ENCODE results near the gene CD46.

The CD46 gene

GRCh38 chr1:207742850-207743555 lies 8.9 kb upstream of the CD46 start:
- Histone ChIP-seq H2BK120ac (ENCODE audit: insufficient read depth, low read length, poor library complexity) (no peak overlapping the region), H3K4me1 (ENCODE audit: control insufficient read depth in 1 of 2, insufficient read depth in 2 of 2, low read length in 2 of 2) (no peaks in the 10 kb centered on the region), H3K27ac (ENCODE audit: low read depth, low read length) (no peak overlapping the region), H3K9ac (ENCODE audit: low read length) (no peak overlapping the region), H4K8ac (ENCODE audit: low read depth, low read length) (no peak overlapping the region), H3K4me2 (ENCODE audit: low read length) (no peak overlapping the region), H2BK5ac (ENCODE audit: low read depth, low read length, poor library complexity) (no peak overlapping the region), H3K23ac (ENCODE audit: low read length) (no peak overlapping the region), H3K4me3 (ENCODE audit: low read depth, low read length) (no peak overlapping the region), H3K27me3 (ENCODE audit: insufficient read depth, low read length) (no peaks in the 10 kb centered on the region), H3K18ac (ENCODE audit: low read length) (no peak overlapping the region), H3K4ac (ENCODE audit: low read depth, low read length) (no peak overlapping the region), H3K9me3 (ENCODE audit: insufficient read depth, low read depth, low read length) (no peaks in the 10 kb centered on the region), H2AK5ac (ENCODE audit: low read length) (no peak overlapping the region), H3K36me3 (ENCODE audit: control insufficient read depth in 1 of 2, insufficient read depth in 2 of 2, low read length in 2 of 2) (no peaks in the 10 kb centered on the region), H4K12ac (ENCODE audit: low read depth, low read length) (no peak overlapping the region), H2AFZ (ENCODE audit: insufficient read depth, low read length, poor library complexity) (no peak overlapping the region), H4K91ac (ENCODE audit: low read depth, low read length) (no peak overlapping the region), H3K14ac (ENCODE audit: low read length) (no peak overlapping the region), H3K79me1 (ENCODE audit: low read length) (no peaks in the 10 kb centered on the region), H2BK12ac (ENCODE audit: low read length) (no peak overlapping the region), H3K79me2 (ENCODE audit: control insufficient read depth, insufficient read depth, low read length, poor library complexity) (no peaks in the 10 kb centered on the region)
- no CpG with 5 or more reads among the region's 3 CpGs for WGBS (ENCODE audit: extremely low coverage, insufficient coverage, insufficient read length)
- DNase-seq = no peak

GRCh38 chr1:207744000-207744534 lies 7.8 kb upstream of the CD46 start:
- Histone ChIP-seq H3K36me3 (ENCODE audit: control insufficient read depth in 1 of 2, insufficient read depth in 2 of 2, low read length in 2 of 2) (no peaks in the 10 kb centered on the region), H3K4me3 (ENCODE audit: low read depth, low read length) (no peak overlapping the region), H4K12ac (ENCODE audit: low read depth, low read length) (no peak overlapping the region), H3K18ac (ENCODE audit: low read length) (no peak overlapping the region), H3K27ac (ENCODE audit: low read depth, low read length) (no peak overlapping the region), H2AK5ac (ENCODE audit: low read length) (no peak overlapping the region), H3K4me2 (ENCODE audit: low read length) (no peak overlapping the region), H4K91ac (ENCODE audit: low read depth, low read length) (no peak overlapping the region), H2AFZ (ENCODE audit: insufficient read depth, low read length, poor library complexity) (no peak overlapping the region), H3K14ac (ENCODE audit: low read length) (no peak overlapping the region), H3K79me2 (ENCODE audit: control insufficient read depth, insufficient read depth, low read length, poor library complexity) (no peaks in the 10 kb centered on the region), H3K4ac (ENCODE audit: low read depth, low read length) (no peak overlapping the region), H4K8ac (ENCODE audit: low read depth, low read length) (no peak overlapping the region), H3K4me1 (ENCODE audit: control insufficient read depth in 1 of 2, insufficient read depth in 2 of 2, low read length in 2 of 2) (no peaks in the 10 kb centered on the region), H3K23ac (ENCODE audit: low read length) (no peak overlapping the region), H3K9me3 (ENCODE audit: insufficient read depth, low read depth, low read length) (no peaks in the 10 kb centered on the region), H2BK120ac (ENCODE audit: insufficient read depth, low read length, poor library complexity) (no peak overlapping the region), H2BK5ac (ENCODE audit: low read depth, low read length, poor library complexity) (no peak overlapping the region), H3K9ac (ENCODE audit: low read length) (no peak overlapping the region), H2BK12ac (ENCODE audit: low read length) (no peak overlapping the region), H3K27me3 (ENCODE audit: insufficient read depth, low read length) (no peaks in the 10 kb centered on the region), H3K79me1 (ENCODE audit: low read length) (no peaks in the 10 kb centered on the region)
- no peak for DNase-seq
- WGBS (ENCODE audit: extremely low coverage, insufficient coverage, insufficient read length) = no CpG with 5 or more reads among the region's 4 CpGs

- Histone ChIP-seq H3K79me1 (ENCODE audit: low read length) (no peaks in the 10 kb centered on the region), H2AFZ (ENCODE audit: insufficient read depth, low read length, poor library complexity) (no peak overlapping the region), H3K4ac (ENCODE audit: low read depth, low read length) (no peak overlapping the region), H2BK120ac (ENCODE audit: insufficient read depth, low read length, poor library complexity) (no peak overlapping the region), H3K4me3 (ENCODE audit: low read depth, low read length) (no peak overlapping the region), H3K27ac (ENCODE audit: low read depth, low read length) (no peak overlapping the region), H4K12ac (ENCODE audit: low read depth, low read length) (no peak overlapping the region), H3K23ac (ENCODE audit: low read length) (no peak overlapping the region), H3K9me3 (ENCODE audit: insufficient read depth, low read depth, low read length) (no peaks in the 10 kb centered on the region), H4K91ac (ENCODE audit: low read depth, low read length) (no peak overlapping the region), H3K14ac (ENCODE audit: low read length) (no peak overlapping the region), H3K4me2 (ENCODE audit: low read length) (no peak overlapping the region), H3K18ac (ENCODE audit: low read length) (no peak overlapping the region), H3K27me3 (ENCODE audit: insufficient read depth, low read length) (no peaks in the 10 kb centered on the region), H3K36me3 (ENCODE audit: control insufficient read depth in 1 of 2, insufficient read depth in 2 of 2, low read length in 2 of 2) (no peaks in the 10 kb centered on the region), H3K79me2 (ENCODE audit: control insufficient read depth, insufficient read depth, low read length, poor library complexity) (no peaks in the 10 kb centered on the region), H3K9ac (ENCODE audit: low read length) (no peak overlapping the region), H2BK5ac (ENCODE audit: low read depth, low read length, poor library complexity) (no peak overlapping the region), H2BK12ac (ENCODE audit: low read length) (no peak overlapping the region), H3K4me1 (ENCODE audit: control insufficient read depth in 1 of 2, insufficient read depth in 2 of 2, low read length in 2 of 2) (no peaks in the 10 kb centered on the region), H4K8ac (ENCODE audit: low read depth, low read length) (no peak overlapping the region), H2AK5ac (ENCODE audit: low read length) (no peak overlapping the region)
- no peak for DNase-seq
- WGBS (ENCODE audit: extremely low coverage, insufficient coverage, insufficient read length) = no CpG with 5 or more reads among the region's 1 CpG
These were observed 6.6 kb upstream of the CD46 start for GRCh38 chr1:207745285-207745684.

- no peak overlapping the region for H3K4me3 ChIP-seq (ENCODE audit: low read depth, low read length)
- H4K12ac ChIP-seq (ENCODE audit: low read depth, low read length) = no peak overlapping the region
- H3K79me2 ChIP-seq (ENCODE audit: control insufficient read depth, insufficient read depth, low read length, poor library complexity) = no peaks in the 10 kb centered on the region
- H3K36me3 ChIP-seq (ENCODE audit: control insufficient read depth in 1 of 2, insufficient read depth in 2 of 2, low read length in 2 of 2) = no peaks in the 10 kb centered on the region
- H3K9me3 ChIP-seq (ENCODE audit: insufficient read depth, low read depth, low read length) = no peaks in the 10 kb centered on the region
- no peak overlapping the region for H3K4ac ChIP-seq (ENCODE audit: low read depth, low read length)
- H2BK12ac ChIP-seq (ENCODE audit: low read length) = no peak overlapping the region
- H2BK120ac ChIP-seq (ENCODE audit: insufficient read depth, low read length, poor library complexity) = no peak overlapping the region
- no peak overlapping the region for H4K91ac ChIP-seq (ENCODE audit: low read depth, low read length)
- H2AFZ ChIP-seq (ENCODE audit: insufficient read depth, low read length, poor library complexity) = no peak overlapping the region
- H3K27me3 ChIP-seq (ENCODE audit: insufficient read depth, low read length) = no peaks in the 10 kb centered on the region
- H3K9ac ChIP-seq (ENCODE audit: low read length) = no peak overlapping the region
- H3K23ac ChIP-seq (ENCODE audit: low read length) = no peak overlapping the region
- no peak overlapping the region for H2BK5ac ChIP-seq (ENCODE audit: low read depth, low read length, poor library complexity)
- peak; percentile 61 to 79 for DNase-seq
- H3K79me1 ChIP-seq (ENCODE audit: low read length) = no peaks in the 10 kb centered on the region
- H2AK5ac ChIP-seq (ENCODE audit: low read length) = no peak overlapping the region
- H4K8ac ChIP-seq (ENCODE audit: low read depth, low read length) = no peak overlapping the region
- H3K27ac ChIP-seq (ENCODE audit: low read depth, low read length) = no peak overlapping the region
- H3K4me2 ChIP-seq (ENCODE audit: low read length) = no peak overlapping the region
- H3K18ac ChIP-seq (ENCODE audit: low read length) = no peak overlapping the region
- no peak overlapping the region for H3K14ac ChIP-seq (ENCODE audit: low read length)
- H3K4me1 ChIP-seq (ENCODE audit: control insufficient read depth in 1 of 2, insufficient read depth in 2 of 2, low read length in 2 of 2) = peaks cover 0 to under 1% of the 10 kb centered on the region in 2 experiments
- WGBS (ENCODE audit: extremely low coverage, insufficient coverage, insufficient read length) = no CpG with 5 or more reads among the region's 6 CpGs
These were observed 5.8 kb upstream of the CD46 start for GRCh38 chr1:207745839-207746767.
